Measurements from ENCODE around the gene LTA4H.

GRCh38 chr12:96000858-96001257, 34.5 kb downstream of the LTA4H start:
- TF ChIP-seq CTCF (IDR thresholded peaks at IDR 0.05; ENCODE audit: low read length), result no peak
- TF ChIP-seq EZH2 (optimal IDR thresholded peaks at IDR 0.05; ENCODE audit: low read depth, low read length), result no peak

Measured in MM.1S (cell line).